SHP77 (cell line): Measurements from ENCODE around the gene PSG3.
"Not testable (repeated sequence)": the region's sequence is repeated elsewhere in the genome, so short reads cannot be mapped to it uniquely, and the experiment has no call there.

Source experiments
- DNase-seq, 2 experiments: peaks; one replicate each; lab custom pipeline; 2025; lab: John Stamatoyannopoulos, UW

Gene PSG3

DNA sequence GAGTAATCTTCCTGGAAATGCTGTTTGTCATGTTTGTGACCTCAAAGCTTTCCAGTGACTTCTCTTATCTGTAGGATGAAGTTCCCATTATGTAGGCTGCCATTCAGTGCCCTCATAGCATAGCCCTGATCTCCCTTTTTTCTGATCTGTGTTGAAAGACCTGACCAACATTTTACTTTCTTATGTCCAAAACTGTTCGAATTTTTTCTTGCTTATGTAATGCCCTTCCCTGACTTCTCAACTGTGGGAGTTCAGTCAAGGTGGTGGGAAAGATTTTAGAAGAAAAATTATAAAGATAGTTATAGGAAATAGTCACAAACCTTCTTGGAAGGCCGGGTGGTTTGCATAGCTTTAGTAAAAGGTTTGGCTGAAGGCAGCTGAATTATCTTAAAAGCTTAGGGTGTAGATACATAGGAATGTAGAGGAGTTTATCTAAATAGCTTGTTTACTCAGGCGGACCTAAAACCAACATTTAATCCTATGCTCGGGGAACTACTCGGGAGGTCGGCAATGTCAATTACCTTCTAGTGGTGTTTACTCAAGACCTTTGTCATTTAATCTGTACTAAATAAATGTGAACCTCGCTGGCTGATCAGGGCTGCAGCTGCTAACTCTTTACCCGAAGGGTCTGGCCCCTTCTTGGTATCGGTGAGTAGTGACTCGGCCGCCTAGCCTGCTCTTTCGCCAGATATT is 44.3 kb downstream of the PSG3 start:
- no peak for DNase-seq

DNA sequence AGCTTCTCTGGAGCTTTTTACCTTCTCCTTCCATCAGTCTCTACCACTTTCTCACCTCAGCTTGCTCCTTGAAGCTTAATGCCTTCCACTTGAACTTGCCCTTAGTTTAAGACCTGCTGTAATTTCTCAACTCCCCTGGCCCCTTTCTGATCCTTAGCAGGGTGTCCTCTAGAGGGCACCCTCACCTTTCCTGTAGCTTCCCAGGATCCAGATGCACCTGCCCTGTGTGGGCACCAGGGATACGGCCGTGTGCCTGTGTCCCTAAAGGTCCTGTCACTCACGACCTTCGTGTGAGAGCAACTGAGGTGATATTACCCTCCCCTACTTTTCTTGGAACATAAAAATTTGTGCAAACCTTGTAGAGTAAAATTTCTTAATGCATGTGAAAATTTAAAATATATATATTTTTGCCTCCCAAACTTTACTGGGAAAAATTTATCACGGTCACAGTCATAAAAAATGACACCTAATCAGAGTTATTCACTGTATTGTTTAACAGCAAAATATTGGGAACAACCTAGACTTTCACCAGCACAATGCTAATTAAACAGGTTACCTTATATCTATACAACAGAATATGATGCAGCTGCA is 46.4 kb downstream of the PSG3 start:
- peak; percentile 54 to 57 for DNase-seq

DNA sequence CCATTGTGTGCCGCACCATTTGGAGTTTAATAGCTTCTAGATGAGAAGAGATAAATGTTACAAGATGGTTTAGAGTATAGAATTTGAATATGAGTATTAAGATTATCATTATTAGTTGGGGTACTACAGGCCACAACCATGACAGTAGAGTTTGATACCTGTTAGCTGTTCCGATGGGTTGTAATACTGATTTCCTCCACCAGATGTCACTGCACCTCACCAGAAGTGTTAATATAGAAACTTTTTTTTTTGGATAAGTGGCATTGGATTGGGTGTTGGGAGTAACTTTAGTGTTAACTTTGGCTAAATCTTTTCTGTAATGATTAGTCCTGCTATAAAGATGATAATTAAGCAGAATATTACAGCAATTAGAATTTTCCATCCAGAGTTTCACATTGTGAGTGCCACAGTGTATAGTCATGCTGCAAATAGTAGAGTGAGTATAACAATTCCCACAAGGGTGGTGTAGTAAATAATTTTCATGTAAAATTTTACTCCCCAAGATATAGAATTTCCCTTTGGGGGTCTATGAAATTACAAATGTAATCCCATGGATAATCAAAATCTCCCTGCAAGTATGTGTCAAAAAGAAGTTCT is 56.3 kb downstream of the PSG3 start:
- no peak for DNase-seq

DNA sequence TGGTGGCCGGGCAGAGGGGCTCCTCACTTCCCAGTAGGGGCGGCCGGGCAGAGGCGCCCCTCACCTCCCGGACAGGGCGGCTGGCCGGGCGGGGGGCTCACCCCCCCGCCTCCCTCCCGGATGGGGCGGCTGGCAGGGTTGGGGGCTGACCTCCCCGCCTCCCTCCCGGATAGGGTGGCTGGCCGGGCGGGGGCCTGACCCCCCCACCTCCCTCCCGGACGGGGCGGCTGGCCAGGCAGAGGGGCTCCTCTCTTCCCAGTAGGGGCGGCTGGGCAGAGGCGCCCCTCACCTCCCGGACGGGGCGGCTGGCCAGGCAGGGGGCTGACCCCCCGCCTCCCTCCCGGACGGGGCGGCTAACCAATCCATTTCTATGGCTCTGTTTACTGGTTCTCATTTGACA is 64.0 kb downstream of the PSG3 start:
- DNase-seq = not testable (repeated sequence)

DNA sequence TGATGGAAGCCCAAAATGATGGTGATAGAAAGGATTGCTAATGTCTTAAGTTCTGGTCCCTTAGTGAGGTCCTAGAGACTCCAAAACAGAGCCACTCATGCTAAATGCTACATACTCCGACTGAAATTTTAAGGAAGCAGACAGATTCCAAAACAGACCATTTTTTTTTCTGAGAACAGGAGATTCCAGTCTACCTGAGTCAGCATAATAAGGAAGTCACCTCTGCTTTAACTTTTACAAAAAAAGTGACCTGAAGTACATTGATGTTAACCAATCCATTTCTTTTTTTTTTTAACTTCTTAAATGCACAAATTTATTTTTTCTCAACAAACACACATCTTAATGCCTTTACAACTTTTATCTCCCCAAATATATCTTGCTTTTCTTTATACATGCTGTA is 65.7 kb downstream of the PSG3 start:
- DNase-seq = not testable (repeated sequence)
